ENCODE measurements around the gene PSMB2.

PSMB2 gene

GRCh38 chr1:35572296-35572695 is 69.0 kb downstream of the PSMB2 start:
- no peak for DNase-seq (ENCODE audit: low read depth in 2 of 2)

GRCh38 chr1:35571263-35571662 is 70.1 kb downstream of the PSMB2 start:
- no peak for DNase-seq (ENCODE audit: low read depth in 2 of 2)

DNA sequence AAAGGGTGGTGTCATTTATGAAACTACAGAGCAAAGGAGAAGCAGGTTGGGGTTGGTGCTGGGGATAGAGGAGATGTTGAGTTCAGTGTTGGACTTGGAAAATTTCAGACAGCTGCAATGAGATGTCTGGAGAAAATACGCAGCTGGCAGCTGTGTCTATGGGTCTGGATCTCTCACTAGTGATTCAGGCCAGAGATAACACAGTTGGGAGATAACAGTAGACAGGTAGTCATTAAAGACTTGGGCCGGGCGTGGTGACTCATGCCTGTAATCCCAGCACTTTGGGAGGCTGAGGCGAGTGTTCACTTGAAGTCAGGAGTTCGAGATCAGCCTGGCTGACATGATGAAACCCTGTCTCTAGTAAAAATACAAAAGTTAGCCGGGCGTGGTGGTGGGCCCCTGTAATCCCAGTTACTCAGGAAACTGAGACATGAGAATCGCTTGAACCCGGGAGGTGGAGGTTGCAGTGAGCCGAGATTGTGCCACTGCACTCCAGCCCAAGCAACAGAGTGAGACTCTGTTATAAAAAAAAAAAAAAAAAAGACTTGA is 70.7 kb downstream of the PSMB2 start:
- DNase-seq (ENCODE audit: low read depth in 2 of 2) = no peak

DNA sequence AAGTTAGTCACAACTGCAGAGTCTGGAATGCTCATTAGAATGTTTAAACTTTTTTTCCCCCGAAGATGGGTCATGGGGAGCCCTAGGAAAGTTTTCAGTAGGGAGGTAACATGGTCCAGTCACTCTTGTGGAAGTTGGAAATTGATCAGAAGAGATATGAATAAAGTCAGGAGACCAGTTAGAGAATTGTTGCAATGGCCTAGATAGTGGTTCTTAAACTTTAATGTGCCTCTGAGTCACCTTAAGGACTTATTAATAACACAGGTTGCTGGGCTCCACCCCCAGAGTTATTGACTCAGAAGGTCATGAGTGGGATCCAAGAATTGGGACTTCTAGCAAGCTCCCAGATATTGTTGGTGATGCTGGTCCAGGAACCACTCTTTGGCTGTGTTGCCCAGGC is 71.4 kb downstream of the PSMB2 start:
- no peak for DNase-seq (ENCODE audit: low read depth in 2 of 2)

DNA sequence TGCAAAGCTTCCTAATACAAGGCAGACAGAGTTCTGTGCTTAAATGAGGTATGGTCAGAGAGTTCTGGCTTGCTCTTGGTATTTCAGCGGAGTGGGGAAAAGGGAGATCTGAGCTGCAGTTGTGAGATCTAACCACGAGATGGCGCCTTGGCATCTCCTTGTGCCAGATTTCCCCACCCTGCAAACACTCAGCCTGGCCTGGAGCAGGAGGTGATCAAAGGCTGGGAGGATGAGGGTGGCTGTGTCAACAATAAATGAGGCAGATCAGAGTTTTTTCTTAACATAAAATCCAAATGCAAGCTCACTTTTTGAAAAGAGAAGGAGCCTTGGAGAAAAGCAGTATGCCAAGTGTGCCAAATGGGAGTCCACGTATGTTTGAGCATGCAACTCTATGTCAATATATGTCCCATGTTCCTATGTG is 72.3 kb downstream of the PSMB2 start:
- peak; percentile 33 to 62 for DNase-seq (ENCODE audit: low read depth in 2 of 2)

- no peak for DNase-seq (ENCODE audit: low read depth in 2 of 2)
Observed at GRCh38 chr1:35567947-35568558, 73.3 kb downstream of the PSMB2 start.

DNA sequence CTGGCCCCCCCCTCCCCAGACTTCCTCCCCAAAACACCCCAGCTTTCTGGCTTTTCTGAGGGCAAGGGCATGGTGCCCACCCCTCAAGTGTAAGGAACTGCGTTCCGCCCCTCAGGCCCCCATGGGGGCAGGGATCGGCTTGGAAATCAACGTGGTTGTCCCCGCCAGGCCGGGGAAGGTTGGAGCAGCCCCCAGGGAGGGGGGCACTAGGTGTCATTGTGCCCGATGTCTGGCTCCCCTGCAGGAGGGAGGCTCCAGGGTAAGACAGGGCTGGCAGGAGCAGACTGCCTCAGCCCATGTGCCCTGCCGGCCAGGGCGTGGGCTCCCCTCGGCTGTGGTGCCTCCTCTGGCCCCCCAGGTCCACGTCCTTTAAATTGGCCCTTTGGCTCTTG is 75.6 kb downstream of the PSMB2 start:
- no peak for DNase-seq (ENCODE audit: low read depth in 2 of 2)

DNA sequence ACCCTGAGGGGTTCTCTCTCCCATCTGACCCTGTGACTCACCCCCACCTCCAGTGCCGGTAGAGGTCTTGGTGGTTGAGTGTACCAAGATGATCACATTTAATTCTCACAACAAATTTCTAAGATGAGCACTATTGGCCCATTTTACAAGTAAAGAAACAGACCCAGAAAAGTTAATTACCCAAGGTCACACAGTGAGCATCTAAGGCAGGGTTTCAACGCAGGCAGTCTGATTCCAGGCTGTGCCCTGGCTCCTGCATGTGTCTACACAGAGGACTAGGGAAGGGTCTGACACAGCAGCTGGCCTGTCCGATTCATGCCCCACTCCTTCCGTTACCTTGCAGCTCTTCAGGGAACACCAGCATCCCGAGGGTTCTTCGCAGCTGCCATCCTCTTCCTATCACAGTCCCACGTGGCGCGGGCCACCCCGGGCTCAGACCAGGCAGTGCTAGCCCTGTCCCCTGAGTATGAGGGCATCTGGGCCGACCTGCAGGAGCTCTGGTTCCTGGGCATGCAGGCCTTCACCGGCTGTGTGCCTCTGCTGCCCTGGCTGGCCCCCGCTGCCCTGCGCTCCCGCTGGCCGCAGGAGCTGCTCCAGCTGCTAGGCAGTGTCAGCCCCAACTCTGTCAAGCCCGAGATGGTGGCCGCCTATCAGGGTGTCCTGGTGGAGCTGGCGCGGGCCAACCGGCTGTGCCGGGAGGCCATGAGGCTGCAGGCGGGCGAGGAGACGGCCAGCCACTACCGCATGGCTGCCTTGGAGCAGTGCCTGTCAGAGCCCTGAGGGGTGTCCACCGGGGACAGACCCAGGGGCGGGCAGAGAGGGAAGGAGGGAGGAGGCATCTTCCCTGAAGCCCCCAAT is 76.2 kb downstream of the PSMB2 start:
- no peak for DNase-seq (ENCODE audit: low read depth in 2 of 2)

DNA sequence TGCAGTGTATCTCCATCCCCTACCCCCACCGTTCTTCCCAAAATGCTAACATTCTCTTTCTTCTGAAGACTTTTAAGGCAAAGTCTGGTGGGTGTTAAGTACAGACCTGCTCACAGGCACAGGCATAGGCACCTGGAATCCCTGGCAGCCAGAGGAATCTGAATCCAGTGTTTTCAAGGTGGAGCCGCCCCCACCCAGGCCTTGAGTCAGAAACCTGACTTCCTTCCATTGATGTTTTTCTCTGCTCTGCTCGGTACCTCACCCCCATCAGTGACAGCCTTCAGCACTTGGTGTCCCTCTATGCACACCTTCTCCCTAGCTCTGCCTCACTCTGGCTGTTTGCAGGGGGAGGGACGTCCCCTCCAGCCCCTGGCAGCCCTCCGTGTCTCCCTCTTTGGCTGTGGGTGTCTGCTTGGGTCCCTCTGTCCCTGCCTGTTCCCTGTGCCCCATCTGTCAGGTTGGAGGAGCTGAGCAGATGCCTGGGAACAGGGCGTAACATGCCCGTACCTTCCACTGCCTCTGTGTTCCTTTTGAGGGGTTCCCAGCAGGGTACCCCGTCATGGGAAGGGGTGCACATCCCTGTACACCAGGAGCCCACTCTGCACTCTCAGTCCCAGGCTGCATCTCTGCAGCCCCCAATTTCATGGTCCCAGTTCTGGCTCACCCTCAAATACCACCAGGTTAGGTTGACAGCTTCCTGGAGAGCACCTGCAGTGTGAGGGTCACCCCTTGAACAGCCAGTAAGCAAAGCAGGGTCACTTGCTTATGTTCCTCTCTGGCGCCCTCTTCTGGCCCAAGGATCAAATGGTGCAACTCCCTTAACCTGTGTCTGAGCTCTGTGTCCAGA is 77.1 kb downstream of the PSMB2 start:
- DNase-seq (ENCODE audit: low read depth in 2 of 2) = peak; percentile 56 to 80

- DNase-seq (ENCODE audit: low read depth in 2 of 2) = no peak
Observed at GRCh38 chr1:35563166-35563565, 78.2 kb downstream of the PSMB2 start.

- no peak for DNase-seq (ENCODE audit: low read depth in 2 of 2)
Observed at GRCh38 chr1:35561972-35562680, 79.2 kb downstream of the PSMB2 start.

- no peak for DNase-seq (ENCODE audit: low read depth in 2 of 2)
Observed at GRCh38 chr1:35561297-35561971, 79.9 kb downstream of the PSMB2 start.

DNA sequence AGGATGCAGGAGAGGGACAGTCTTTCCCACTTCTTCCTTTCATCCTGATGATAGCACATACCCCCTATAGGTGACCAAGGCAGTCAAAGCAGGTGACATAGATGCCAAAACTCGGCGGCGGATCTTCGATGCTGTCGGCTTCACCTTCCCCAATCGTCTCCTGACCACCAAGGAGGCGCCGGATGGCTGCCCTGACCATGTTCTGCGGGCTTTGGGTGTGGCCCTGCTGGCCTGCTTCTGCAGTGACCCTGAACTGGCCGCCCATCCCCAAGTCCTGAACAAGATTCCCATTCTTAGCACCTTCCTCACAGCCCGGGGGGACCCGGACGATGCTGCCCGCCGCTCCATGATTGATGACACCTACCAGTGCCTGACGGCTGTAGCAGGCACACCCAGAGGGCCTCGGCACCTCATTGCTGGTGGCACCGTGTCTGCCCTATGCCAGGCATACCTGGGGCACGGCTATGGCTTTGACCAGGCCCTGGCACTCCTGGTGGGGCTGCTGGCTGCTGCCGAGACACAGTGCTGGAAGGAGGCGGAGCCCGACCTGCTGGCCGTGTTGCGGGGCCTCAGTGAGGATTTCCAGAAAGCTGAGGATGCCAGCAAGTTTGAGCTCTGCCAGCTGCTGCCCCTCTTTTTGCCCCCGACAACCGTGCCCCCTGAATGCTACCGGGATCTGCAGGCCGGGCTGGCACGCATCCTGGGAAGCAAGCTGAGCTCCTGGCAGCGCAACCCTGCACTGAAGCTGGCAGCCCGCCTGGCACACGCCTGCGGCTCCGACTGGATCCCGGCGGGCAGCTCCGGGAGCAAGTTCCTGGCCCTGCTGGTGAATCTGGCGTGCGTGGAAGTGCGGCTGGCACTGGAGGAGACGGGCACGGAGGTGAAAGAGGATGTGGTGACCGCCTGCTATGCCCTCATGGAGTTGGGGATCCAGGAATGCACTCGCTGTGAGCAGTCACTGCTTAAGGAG is 80.8 kb downstream of the PSMB2 start:
- no peak for DNase-seq (ENCODE audit: low read depth in 2 of 2)

GRCh38 chr1:35559317-35559944 is 81.9 kb downstream of the PSMB2 start:
- DNase-seq (ENCODE audit: low read depth in 2 of 2) = no peak

DNA sequence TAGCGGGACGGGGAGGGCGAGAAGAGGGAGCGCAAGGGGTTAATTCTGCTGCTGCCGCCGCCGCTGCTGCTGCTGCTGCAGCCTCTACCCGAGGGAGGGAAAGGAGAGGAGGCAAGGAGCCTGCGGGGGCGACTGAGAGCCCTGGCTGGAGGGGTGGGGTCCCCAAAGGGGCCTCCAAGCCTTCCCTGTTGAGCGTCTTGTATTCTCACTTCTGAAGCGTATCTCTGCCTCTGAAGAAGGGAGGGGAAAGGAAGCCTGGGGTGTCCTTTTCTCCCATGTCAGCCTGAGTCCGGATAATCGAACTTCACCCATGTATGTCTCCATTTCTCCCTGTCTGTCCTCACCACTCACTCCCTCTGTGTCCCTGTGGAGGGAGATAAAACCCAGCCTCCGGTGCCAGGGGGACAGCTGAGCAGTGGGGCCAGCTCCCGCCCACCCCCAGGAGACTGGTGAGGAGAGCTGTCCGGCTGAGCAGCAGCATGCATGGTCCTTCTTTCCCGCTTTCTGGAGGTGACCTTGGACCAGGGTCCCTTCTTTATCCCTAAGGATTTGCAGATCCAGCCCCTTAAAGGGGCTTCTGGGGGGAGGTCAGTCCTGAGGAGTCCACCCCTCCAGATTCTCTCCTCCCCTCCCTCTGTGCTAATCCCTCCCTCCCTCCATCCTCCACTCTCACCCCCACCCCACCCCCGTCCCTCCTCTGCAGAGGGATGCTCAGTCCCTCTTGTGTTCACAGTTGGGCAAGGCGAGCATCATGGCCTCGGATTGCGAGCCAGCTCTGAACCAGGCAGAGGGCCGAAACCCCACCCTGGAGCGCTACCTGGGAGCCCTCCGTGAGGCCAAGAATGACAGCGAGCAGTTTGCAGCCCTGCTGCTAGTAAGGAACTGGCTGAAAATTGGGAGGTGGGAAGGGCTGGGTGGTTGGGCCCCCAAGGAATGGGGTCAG is 82.7 kb downstream of the PSMB2 start:
- no peak for DNase-seq (ENCODE audit: low read depth in 2 of 2)

- DNase-seq (ENCODE audit: low read depth in 2 of 2) = peak; percentile 96 to 97
Observed at GRCh38 chr1:35557611-35558373, 83.5 kb downstream of the PSMB2 start, which contains the start of gene NCDN. Gene NCDN, plus strand, starts transcription at chr1:35557799. Its CDS starts 392 bp downstream, at chr1:35558191.

DNA sequence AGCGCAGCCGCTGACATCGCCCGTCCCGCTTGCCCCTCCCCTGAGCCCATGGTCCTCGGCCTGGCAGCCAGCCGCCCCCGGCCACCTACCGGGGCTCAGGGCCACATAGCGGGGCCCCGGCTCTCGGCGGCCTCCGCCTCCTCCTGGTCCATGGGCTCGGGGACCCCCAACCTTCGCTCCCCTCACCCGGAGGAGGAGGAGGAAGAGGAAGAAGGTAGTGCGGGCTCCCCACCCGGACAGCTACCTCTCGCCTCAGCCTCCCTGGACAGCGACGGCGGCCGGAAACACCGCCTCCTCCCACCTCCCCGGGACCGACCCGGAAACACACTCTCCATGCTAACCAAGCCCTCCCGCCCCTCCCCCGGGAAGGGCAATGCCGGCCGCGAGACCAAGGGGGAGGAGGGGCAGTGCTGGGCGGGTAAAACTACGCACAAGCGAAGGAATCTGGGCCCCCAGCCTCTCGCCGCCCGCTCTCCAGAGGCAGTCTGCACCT is 84.2 kb downstream of the PSMB2 start, which contains the start of gene KIAA0319L:
TSS of gene KIAA0319L (minus strand) at position 286 of the 493 bp plus-strand sequence. CDS start 2,912 bp downstream, outside the sequence.
- peak in 1 of 2 experiments; percentile 69 for DNase-seq (ENCODE audit: low read depth in 2 of 2)
